Neutrophil (primary cell): ENCODE measurements around the gene APOB.

ENCODE experiments used
- H3K27ac ChIP-seq: fragments of 200-600 bp; sonication (generic); 2 replicates; pipeline ENCODE4 v1.5.1; 2016; ENCODE audit warnings: mild to moderate bottlenecking, moderate library complexity
- H3K27me3 ChIP-seq: fragments of 200-600 bp; sonication (generic); 2 replicates; pipeline ENCODE4 v1.6.0; 2016; ENCODE audit warnings: mild to moderate bottlenecking
- H3K36me3 ChIP-seq: fragments of 200-600 bp; sonication (generic); 2 replicates; pipeline ENCODE4 v1.5.1; 2017
- H3K4me1 ChIP-seq, 2 experiments: fragments of 200-600 bp in 1 of 2; sonication (generic) in 1 of 2; 1 replicate in 1 of 2; 2 replicates in 1 of 2; pipeline versions ENCODE4 v1.5.1 to v1.6.1; 2013 to 2016; ENCODE audit warnings: low read depth in 1 of 2, low read length in 1 of 2, mild to moderate bottlenecking in 1 of 2, moderate library complexity in 1 of 2; ENCODE audit not compliant: control insufficient read depth in 1 of 2, insufficient read depth in 1 of 2
- H3K4me3 ChIP-seq, 2 experiments: fragments of 200-600 bp in 1 of 2; sonication (generic) in 1 of 2; 1 replicate in 1 of 2; 2 replicates in 1 of 2; pipeline ENCODE4 v1.5.1; 2013 to 2016; ENCODE audit warnings: low read depth in 1 of 2, low read length in 1 of 2, mild to moderate bottlenecking in 1 of 2, moderate library complexity in 1 of 2
- H3K9me3 ChIP-seq: fragments of 200-600 bp; sonication (generic); 2 replicates; pipeline ENCODE4 v1.5.1; 2016
- CTCF ChIP-seq: fragments of 200-600 bp; sonication (generic); IDR thresholded peaks from 2 replicates; pipeline ENCODE4 v1.5.1; 2016; ENCODE audit warnings: antibody characterized with exemption

The APOB gene

GRCh38 chr2:21072477-21073242, 28.8 kb upstream of the APOB start:
- no peak overlapping the region for H3K4me3 ChIP-seq
- no peaks in the 10 kb centered on the region for H3K27me3 ChIP-seq
- H3K9me3 ChIP-seq, result no peaks in the 10 kb centered on the region
- no peaks in the 10 kb centered on the region for H3K36me3 ChIP-seq
- no peak overlapping the region for H3K27ac ChIP-seq
- no peak for TF ChIP-seq CTCF
- no peaks in the 10 kb centered on the region for H3K4me1 ChIP-seq

DNA sequence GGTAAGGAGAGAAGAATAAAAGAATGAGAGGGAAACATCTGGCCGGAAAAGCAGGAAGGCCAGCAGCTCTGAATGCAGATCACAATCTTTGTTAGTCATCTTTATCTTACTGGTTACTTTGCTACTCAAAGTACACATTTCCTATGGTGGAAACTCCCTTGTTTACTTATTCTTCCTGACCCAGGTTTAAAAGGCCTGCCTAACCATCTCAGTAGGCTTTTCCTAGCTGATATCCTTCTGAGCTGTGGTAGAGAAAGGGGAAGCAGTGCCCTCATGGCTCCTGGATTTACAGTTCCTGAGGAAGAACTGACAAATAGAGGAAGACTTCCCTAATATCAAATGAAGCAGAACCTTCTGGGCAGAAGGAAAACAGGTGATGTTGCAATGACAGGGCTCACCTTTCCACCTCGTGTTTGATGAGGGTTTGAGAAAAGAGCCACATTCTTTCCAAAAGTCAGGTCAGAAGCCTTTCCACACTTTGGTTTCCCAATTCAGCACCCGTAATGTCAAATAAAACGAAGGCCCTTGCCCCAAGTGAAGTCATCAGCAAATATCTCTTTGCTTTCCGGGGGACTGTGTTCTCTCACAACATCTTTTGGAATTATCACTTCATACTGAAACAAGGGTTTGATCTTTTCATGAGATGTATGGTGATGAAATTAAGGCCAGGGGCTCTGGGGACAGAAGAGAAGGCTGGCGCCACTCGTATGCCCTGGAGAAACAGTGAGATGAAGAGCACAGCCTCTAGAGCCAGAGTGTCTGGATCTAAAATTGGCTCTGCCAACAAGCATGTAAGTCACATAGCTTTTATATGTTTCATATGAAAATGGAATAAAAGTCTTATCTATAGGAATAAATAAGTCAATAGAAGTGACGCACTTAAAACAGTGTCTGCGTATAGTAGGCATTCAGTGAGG, 26.7 kb upstream of the APOB start:
- Histone ChIP-seq H3K9me3 (no peaks in the 10 kb centered on the region), H3K4me1 (no peaks in the 10 kb centered on the region), H3K27me3 (no peaks in the 10 kb centered on the region), H3K36me3 (no peaks in the 10 kb centered on the region), H3K27ac (no peak overlapping the region), H3K4me3 (no peak overlapping the region)
- TF ChIP-seq CTCF, result no peak

DNA sequence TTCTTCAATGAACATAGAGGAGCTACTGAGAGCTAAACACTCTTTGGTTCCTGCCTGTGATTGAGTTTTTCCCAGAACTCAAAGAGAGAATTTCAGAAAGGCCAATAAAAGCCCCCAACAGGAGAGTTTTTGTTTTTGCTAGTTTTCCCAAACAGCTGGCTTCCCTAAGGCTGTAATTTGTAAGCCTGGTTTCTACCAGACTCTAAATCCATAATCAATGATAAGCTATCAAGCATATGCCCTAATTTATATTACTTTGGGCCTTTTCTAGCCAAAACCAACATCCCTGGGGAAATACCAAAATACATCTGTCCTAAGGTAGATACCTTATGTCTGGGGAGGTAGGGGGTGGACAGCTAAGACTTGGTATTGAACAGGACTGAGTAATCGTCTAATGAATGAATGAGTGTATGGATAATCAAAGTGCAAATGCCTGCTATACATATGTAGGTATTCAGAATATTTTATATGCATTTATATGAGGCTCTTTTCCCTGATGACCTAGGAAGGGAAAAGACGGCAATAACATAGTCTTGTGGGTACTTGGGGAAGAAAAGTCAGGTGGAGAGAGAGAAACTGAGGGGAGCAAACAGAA, 26.0 kb upstream of the APOB start:
- no peak for TF ChIP-seq CTCF
- no peaks in the 10 kb centered on the region for H3K27me3 ChIP-seq
- H3K4me1 ChIP-seq, result no peaks in the 10 kb centered on the region
- no peaks in the 10 kb centered on the region for H3K9me3 ChIP-seq
- H3K36me3 ChIP-seq, result no peaks in the 10 kb centered on the region
- H3K4me3 ChIP-seq, result no peak overlapping the region
- no peak overlapping the region for H3K27ac ChIP-seq

DNA sequence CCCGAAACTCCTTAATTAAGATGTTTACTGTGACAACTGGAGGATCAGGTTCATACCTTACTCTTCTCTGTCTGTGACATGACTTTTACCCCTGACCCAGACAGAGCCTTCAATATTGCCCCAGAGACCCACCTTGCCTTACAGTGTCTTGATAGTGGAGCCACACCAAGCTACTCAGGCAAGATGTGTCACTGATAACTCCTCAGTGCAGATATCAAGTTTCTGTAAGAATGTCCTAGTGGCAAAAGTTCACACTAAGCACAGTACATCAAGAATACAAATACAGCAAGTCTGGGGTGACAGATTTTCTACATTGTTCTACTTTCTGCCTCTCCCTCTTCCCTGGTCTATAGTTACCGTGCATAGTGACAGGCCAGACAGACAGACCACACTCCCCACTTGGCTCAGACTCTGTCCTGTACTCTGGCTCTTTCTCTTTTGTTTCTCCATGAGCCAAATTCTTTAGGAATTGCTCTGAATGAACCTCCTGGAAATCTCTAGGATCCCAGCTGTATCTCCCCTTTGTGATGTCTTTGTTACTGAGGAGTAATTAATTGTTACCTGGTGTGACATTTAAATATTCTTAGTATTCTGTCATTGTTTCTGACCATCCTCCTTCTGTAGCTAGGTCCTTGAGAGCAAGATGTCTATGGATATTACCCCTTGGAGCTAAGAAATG, 24.1 kb upstream of the APOB start:
- H3K9me3 ChIP-seq, result no peaks in the 10 kb centered on the region
- H3K4me1 ChIP-seq, result no peaks in the 10 kb centered on the region
- TF ChIP-seq CTCF, result no peak
- H3K27ac ChIP-seq, result no peak overlapping the region
- no peaks in the 10 kb centered on the region for H3K36me3 ChIP-seq
- no peaks in the 10 kb centered on the region for H3K27me3 ChIP-seq
- H3K4me3 ChIP-seq, result no peak overlapping the region

DNA sequence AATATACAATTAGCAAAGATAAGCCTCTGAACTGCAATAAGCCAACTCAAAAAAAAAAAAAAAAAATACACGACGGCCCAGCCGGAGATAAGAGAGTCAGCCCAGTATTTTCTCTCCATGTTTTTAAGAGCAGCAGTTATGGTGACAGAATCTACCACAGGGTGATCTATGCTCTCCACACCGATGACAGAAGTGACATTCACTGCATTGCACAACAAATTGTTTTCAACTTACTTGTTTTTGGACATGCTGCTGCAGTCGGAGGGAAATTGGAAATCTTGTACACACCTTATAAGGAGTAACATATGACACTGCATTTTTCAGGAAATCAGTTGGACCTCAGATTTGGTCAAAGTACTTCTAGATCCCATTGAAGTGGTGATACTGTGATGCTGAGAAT, 23.3 kb upstream of the APOB start:
- no peak overlapping the region for H3K27ac ChIP-seq
- no peak for TF ChIP-seq CTCF
- H3K4me3 ChIP-seq, result no peak overlapping the region
- H3K36me3 ChIP-seq, result no peaks in the 10 kb centered on the region
- H3K27me3 ChIP-seq, result no peaks in the 10 kb centered on the region
- H3K9me3 ChIP-seq, result no peaks in the 10 kb centered on the region
- no peaks in the 10 kb centered on the region for H3K4me1 ChIP-seq
